NCI-H82 treated with DMSO at 0.1 percent for 48 hours (cell line): ENCODE data around the gene TMEM259.

Source experiments
- DNase-seq: peaks from one replicate; lab custom pipeline; 2025; ENCODE audit not compliant: unreplicated experiment; lab: John Stamatoyannopoulos, UW

The TMEM259 gene

GRCh38 chr19:1055886-1056620 lies 35.1 kb upstream of the TMEM259 start:
- no peak for DNase-seq

GRCh38 chr19:1055028-1055425 lies 34.1 kb upstream of the TMEM259 start:
- DNase-seq = no peak

GRCh38 chr19:1054102-1055027 lies 33.4 kb upstream of the TMEM259 start:
- no peak for DNase-seq

GRCh38 chr19:1053176-1054101 lies 32.5 kb upstream of the TMEM259 start:
- no peak for DNase-seq

- no peak for DNase-seq
Observed at GRCh38 chr19:1052349-1052975, 31.5 kb upstream of the TMEM259 start.

GRCh38 chr19:1051791-1052190 lies 30.9 kb upstream of the TMEM259 start:
- DNase-seq = no peak

GRCh38 chr19:1050989-1051788 lies 30.3 kb upstream of the TMEM259 start:
- no peak for DNase-seq

GRCh38 chr19:1049800-1050199 lies 28.9 kb upstream of the TMEM259 start:
- DNase-seq = no peak

GRCh38 chr19:1049106-1049505 lies 28.2 kb upstream of the TMEM259 start:
- DNase-seq = no peak

GRCh38 chr19:1047696-1048147 lies 26.8 kb upstream of the TMEM259 start:
- no peak for DNase-seq

- no peak for DNase-seq
Observed at GRCh38 chr19:1046836-1047695, 26.1 kb upstream of the TMEM259 start.

- no peak for DNase-seq
Observed at GRCh38 chr19:1046117-1046626, 25.2 kb upstream of the TMEM259 start.

GRCh38 chr19:1045247-1045603 lies 24.3 kb upstream of the TMEM259 start:
- DNase-seq = no peak

GRCh38 chr19:1042689-1043511 lies 22.0 kb upstream of the TMEM259 start:
- DNase-seq = no peak

- DNase-seq = no peak
Observed at GRCh38 chr19:1041835-1042685, 21.1 kb upstream of the TMEM259 start.

GRCh38 chr19:1041272-1041834 lies 20.4 kb upstream of the TMEM259 start:
- no peak for DNase-seq
